Upper lobe of right lung (tissue), 1 donor: ENCODE results near the gene PHYKPL. TPM values are rescaled to one million over a fixed set of nuclear protein-coding genes. Genes with fewer than 3 reads are reported as not detected.

Experiments
- ATAC-seq: fragments of 200-7000 bp; cut with Tn5 transposase; one replicate; pipeline ENCODE4 v1.9.1; 2020; ENCODE audit warnings: mild to moderate bottlenecking, moderate library complexity
- DNase-seq: peaks from one replicate; pipeline ENCODE4 v3.0.0-alpha.2; 2020
- H3K27ac ChIP-seq: fragments of 200-600 bp; one replicate; pipeline ENCODE4 v1.8.0; 2022
- H3K27me3 ChIP-seq: fragments of 200-600 bp; one replicate; pipeline ENCODE4 v1.8.0; 2022; ENCODE audit warnings: mild to moderate bottlenecking
- H3K36me3 ChIP-seq: fragments of 200-600 bp; one replicate; pipeline ENCODE4 v1.8.0; 2022
- H3K4me1 ChIP-seq: fragments of 200-600 bp; one replicate; pipeline ENCODE4 v1.8.0; 2022
- H3K4me3 ChIP-seq: fragments of 200-600 bp; one replicate; pipeline ENCODE4 v1.8.0; 2022; ENCODE audit warnings: mild to moderate bottlenecking
- H3K9me3 ChIP-seq: fragments of 200-600 bp; one replicate; pipeline ENCODE4 v1.8.0; 2022
- CTCF ChIP-seq: fragments of 200-600 bp; IDR thresholded peaks from one replicate; pipeline ENCODE4 v1.8.0; 2022; ENCODE audit warnings: antibody characterized with exemption
- intact Hi-C: fragments of 100-400 bp; cut with DNase I; formaldehyde crosslinking; loops from one replicate; pipeline ENCODE4 v1.11.0; 2022
- total RNA-seq: library from RNA; stranded (reverse); fragmentation: NEBNext Ultra II Directional; extraction: Animal tissue kit (Norgen Biotek cat#: 25700); gene quantifications from one replicate; pipeline ENCODE4 v1.2.1, GENCODE V29; 2021
- donor health status: DM: no; HTN: yes; CAD: no; lungs with severe emphysema.

Gene PHYKPL
- total RNA-seq, 1 donor from 2014 or later, result 96.1 TPM

GRCh38 chr5:178250263-178250662, 17.7 kb upstream of the PHYKPL start:
- no peak for ATAC-seq
- Histone ChIP-seq H3K9me3 (no peaks in the 10 kb centered on the region), H3K27me3 (no peaks in the 10 kb centered on the region), H3K4me3 (no peak overlapping the region), H3K4me1 (no peaks in the 10 kb centered on the region), H3K36me3 (no peaks in the 10 kb centered on the region), H3K27ac (no peak overlapping the region)
- no peak for TF ChIP-seq CTCF
- intact Hi-C loops, result no loop called here
- no peak for DNase-seq

GRCh38 chr5:178249191-178249989, 16.8 kb upstream of the PHYKPL start:
- Histone ChIP-seq H3K27me3 (no peaks in the 10 kb centered on the region), H3K4me1 (no peaks in the 10 kb centered on the region), H3K36me3 (no peaks in the 10 kb centered on the region), H3K4me3 (no peak overlapping the region), H3K9me3 (no peaks in the 10 kb centered on the region), H3K27ac (no peak overlapping the region)
- intact Hi-C loops, result no loop called here
- TF ChIP-seq CTCF, result no peak
- ATAC-seq (peak; percentile 76), DNase-seq (no peak)

GRCh38 chr5:178248750-178249149, 16.1 kb upstream of the PHYKPL start:
- ATAC-seq (peak; percentile 3), DNase-seq (no peak)
- Histone ChIP-seq H3K27me3 (no peaks in the 10 kb centered on the region), H3K27ac (no peak overlapping the region), H3K4me3 (no peak overlapping the region), H3K4me1 (no peaks in the 10 kb centered on the region), H3K36me3 (no peaks in the 10 kb centered on the region), H3K9me3 (no peaks in the 10 kb centered on the region)
- no peak for TF ChIP-seq CTCF
- intact Hi-C loops, result no loop called here

GRCh38 chr5:178247481-178248456, 15.2 kb upstream of the PHYKPL start:
- H3K9me3 ChIP-seq, result no peaks in the 10 kb centered on the region
- intact Hi-C loops, result no loop called here
- no peaks in the 10 kb centered on the region for H3K4me1 ChIP-seq
- no peak for TF ChIP-seq CTCF
- H3K36me3 ChIP-seq, result no peaks in the 10 kb centered on the region
- ATAC-seq (no peak), DNase-seq (no peak)
- H3K27me3 ChIP-seq, result no peaks in the 10 kb centered on the region
- no peak overlapping the region for H3K4me3 ChIP-seq
- no peak overlapping the region for H3K27ac ChIP-seq

GRCh38 chr5:178246624-178247279, 14.2 kb upstream of the PHYKPL start:
- DNase-seq, result no peak
- Histone ChIP-seq H3K4me1 (no peaks in the 10 kb centered on the region), H3K36me3 (no peaks in the 10 kb centered on the region), H3K27me3 (no peaks in the 10 kb centered on the region), H3K27ac (no peak overlapping the region), H3K4me3 (no peak overlapping the region), H3K9me3 (no peaks in the 10 kb centered on the region)
- TF ChIP-seq CTCF, result no peak
- ATAC-seq, result no peak
- intact Hi-C loops, result no loop called here
